Stimulated activated CD8-positive, alpha-beta memory T cell treated with anti-CD3 and anti-CD28 coated beads, Interleukin-4, amount 100 ng/mL, for 1 hour (primary cell): ENCODE data around the gene S100A11.

Experiments used
- DNase-seq, 2 donors: peaks; one replicate each; pipeline ENCODE4 v3.0.0-alpha.2; 2020; ENCODE audit warnings: low read depth in 2 of 2, low spot score in 1 of 2

The S100A11 gene

DNA sequence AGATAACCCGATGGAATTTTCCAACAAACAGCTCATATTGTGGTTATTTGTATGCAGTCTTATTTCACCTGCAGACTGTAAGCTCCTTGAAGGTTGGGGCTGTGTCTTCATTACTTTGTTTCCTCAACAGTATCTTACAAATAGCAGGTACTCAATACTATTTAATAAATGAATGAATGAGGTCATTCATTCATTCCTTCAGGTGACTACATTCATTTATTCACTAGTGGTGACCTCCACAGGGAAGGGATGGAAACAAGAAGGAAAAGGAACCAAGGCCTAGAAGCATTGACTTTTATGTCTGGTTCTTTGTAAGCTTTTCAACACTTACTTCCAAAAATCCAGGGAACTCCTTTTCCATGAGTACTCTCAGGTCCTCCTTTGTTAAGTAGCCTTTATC is 51.0 kb downstream of the S100A11 start:
- no peak for DNase-seq

DNA sequence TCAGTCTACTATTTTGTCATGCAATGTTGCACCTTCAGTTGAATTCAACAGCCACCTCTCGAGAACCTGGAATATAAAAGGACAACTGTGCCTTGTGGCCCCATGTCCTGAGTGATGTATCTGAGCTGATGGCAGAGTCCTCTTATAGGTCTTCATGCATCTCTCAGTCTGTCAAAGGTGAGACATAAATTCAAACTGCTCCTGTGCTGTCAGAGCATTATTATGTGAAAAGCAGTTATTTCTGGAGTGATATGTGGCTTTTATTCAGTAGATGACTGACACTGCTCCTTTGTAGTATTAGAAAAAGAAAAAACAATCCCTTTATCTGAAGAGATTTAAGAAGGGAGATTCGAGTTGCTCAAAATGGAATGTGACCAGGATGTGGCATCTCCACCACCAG is 51.5 kb downstream of the S100A11 start:
- DNase-seq, result no peak

- DNase-seq, result no peak
Measured at GRCh38 chr1:151984313-151984956, 52.4 kb downstream of the S100A11 start.
